Fibroblast of skin of left biceps (primary cell): Measurements from ENCODE around the gene PALMD.

Experiments
- DNase-seq, 2 experiments: peaks; one replicate each; pipeline ENCODE4 v3.0.0-alpha.2; 2013; ENCODE audit warnings: low read depth in 2 of 2

PALMD gene

DNA sequence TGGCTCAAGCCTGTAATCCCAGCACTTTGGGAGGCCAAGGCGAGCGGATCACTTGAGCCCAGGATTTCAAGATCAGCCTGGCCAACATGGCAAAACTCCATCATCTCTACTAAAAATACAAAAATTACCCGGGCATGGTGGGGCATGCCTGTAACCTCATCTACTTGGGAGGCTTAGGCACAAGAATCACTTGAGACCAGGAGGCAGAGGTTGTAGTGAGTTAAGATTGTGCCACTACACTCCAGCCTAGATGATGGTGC lies 12.0 kb downstream of the PALMD start:
- DNase-seq: no peak

- no peak for DNase-seq
Measured at GRCh38 chr1:99659755-99660210, 13.9 kb downstream of the PALMD start.

DNA sequence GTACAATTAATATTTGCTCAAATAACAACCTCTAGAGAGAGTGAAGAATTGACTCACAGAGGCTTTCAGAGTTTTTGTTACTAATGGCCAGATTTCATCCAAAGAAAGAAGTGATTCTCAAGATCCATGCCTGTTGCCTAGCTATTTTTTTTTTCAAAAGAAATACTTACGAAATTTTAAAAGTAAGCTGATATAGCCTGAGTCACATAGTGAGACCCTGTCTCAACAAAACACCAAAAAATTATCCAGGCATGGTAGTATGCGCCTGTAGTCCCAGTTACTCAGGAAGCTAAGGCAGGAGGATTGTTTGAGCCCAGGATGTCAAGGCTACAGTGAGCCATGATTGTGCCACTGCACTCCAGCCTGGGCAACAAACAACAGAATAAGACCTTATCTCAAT lies 14.6 kb downstream of the PALMD start:
- DNase-seq: no peak

DNA sequence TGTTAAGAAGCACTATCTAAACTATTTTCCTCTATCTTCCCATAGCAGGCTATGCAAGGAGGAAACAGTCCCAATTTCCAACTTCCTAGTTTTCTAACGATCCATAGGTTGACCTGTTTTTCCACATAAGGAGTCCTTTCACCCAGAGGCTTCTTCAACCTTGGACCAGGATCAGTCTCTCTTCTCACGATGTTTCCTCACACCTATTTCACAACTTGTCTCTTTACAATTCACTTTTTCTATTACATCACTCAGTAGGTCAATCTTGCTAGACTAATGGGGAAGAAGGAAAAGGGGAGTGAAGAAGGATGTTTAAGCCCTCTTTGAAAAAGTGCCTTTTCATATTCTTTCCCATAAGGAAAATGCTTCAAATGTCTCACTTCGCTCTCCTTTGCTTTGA lies 15.9 kb downstream of the PALMD start:
- DNase-seq: no peak

- DNase-seq: peak; percentile 51 to 55
Measured at GRCh38 chr1:99662539-99663080, 16.7 kb downstream of the PALMD start.

GRCh38 chr1:99663501-99663900 lies 17.6 kb downstream of the PALMD start:
- DNase-seq: no peak

DNA sequence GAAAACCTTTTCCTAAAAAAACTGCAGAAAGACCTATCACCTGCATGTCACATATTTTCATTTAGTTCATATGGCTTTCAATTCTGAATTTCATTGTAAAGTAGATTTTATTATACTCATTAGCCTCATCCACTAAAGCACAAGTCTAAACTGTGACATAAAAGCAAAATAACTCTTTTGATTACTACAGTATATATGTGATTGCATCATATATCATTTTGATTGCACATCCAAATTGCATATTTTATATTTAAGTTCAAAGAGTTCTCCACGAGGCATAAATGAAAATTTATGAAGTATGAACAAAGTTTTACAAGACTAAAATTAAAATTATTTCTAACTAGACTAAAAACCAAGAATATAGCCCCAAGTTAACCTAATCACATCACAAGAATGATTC lies 19.3 kb downstream of the PALMD start:
- DNase-seq: no peak

GRCh38 chr1:99669376-99669775 lies 23.5 kb downstream of the PALMD start:
- DNase-seq: no peak

- DNase-seq: no peak
Measured at GRCh38 chr1:99669821-99670220, 23.9 kb downstream of the PALMD start.

GRCh38 chr1:99670583-99670982 lies 24.7 kb downstream of the PALMD start:
- DNase-seq: no peak

GRCh38 chr1:99672038-99672437 lies 26.1 kb downstream of the PALMD start:
- DNase-seq: no peak

DNA sequence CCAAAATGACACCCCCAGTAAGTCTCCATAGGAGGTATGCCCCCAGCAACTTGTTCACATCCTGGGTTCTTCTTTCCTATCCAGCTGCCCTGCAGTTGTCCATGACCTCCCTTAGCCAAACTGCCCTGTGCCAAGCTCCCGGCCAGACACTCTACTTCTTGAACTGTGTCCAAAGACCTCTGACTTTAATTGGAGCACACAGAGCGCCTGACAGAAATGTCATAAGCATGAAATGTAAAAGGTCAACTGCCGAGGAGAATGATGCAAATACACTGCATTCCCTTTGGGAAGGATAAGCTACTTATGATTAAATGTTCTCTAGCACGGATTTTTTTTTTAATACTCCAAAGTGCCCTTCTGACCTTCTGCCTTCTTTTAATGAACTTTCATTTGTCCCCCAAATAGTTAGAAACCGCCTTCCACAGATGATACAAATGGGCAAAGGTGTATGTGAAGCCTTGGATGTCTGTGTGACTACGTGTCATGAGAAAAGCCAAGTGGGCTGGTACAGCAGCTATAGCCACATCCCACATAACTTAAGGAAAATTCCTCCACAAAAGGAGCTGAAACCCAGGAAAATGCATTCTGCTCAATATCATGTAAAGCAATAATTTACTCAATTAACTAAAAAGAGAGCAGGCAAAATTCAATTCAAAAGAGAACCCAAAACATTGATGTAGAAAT lies 26.8 kb downstream of the PALMD start:
- DNase-seq: no peak

DNA sequence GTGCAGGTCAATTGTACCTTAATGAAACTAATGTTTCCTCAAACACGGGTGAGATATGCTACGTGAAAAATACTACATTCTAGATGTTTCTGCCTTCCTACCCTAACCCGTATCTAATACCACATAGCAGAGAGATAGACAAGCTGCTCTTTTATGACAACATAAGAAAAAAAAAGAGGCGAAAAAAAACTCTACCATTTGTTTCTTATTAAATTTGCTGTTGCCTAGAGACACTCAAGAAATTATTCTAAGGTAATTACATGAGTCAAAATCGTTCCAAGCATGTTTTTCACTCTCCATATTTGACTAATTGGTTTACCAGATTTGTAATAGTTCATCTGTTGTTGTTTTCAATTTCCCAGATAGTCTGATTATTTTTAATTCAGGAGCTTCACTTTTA lies 27.4 kb downstream of the PALMD start:
- no peak for DNase-seq

DNA sequence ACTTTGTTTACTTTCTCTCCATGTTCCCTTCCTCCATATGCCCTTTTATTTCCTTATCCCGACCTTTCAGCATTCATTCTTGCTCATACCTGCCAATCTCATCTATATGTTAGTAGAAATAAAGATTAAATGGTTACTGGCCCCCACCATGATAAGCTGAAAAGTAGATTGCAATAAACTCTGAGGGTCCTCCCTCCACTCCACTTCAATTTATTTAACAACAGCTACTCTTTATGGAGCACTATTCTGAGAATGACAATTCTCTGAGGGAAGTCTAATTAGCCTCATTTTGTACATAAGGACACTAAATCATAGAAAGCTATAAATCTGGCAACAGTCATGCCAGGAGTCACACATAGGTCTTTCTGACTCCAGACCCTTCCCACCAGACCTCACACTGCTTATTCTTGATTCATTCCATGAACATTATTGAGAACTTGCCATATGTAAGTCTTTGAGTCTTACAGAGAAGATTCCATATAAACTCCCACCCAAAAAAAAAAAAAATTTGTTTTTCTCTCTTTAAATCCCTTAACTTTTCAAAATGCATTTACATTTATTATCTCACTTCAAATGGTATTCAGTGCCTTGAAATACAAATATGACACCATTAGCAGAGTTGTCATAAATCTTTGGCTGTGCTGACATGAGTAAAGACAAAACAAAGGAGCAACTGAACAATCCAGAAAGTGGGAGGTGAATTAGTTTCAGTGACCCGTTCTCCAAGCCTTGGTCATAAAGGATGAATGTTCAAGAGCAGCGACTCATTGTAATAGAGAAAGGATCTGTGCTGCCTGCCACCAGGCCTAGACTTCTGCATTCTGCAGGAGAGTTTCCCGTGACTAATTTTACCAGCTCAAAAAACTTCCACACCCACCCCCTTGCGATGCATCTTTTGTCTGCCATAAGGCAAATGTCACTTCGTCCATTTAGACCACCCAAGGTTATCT lies 28.5 kb downstream of the PALMD start:
- DNase-seq: no peak

DNA sequence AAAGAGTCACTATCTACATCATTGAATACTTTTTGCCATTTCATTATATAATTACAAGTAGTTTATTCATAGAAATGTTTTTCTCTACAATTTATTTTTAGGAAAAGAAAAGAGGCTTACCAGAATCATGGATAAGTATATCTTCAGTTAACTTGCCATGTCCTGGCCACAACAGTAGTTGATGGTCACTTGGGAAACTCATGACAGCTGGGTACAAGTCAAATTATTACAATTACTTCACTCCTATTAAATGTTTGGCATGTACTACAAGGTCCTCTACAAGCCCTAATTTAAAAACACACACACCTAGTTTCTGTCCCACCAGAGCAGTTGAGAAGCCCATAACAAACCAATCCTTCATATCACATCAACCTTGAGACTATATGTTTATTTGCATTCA lies 29.4 kb downstream of the PALMD start:
- DNase-seq: no peak

- no peak for DNase-seq
Measured at GRCh38 chr1:99675994-99676393, 30.1 kb downstream of the PALMD start.

DNA sequence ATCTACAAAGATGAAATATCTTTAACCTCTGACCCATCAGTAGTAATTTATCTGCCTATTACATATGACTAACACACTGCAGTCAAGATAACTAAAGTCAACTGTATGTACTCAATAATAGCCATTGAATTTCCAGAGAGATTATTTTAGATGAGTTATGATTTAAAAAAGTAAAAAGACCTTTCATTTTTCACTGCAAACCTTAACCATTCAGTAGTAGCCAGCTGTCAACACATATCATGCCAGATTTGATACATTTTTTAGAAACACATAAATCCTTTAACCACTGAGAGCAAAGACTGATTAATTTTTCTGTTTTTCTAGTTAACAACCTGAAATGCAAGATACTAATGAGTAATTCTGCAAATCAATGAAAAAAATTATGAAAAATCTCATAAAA lies 31.0 kb downstream of the PALMD start:
- no peak for DNase-seq

GRCh38 chr1:99677416-99677815 lies 31.5 kb downstream of the PALMD start:
- no peak for DNase-seq

GRCh38 chr1:99680270-99680669 lies 34.4 kb downstream of the PALMD start:
- DNase-seq: no peak

DNA sequence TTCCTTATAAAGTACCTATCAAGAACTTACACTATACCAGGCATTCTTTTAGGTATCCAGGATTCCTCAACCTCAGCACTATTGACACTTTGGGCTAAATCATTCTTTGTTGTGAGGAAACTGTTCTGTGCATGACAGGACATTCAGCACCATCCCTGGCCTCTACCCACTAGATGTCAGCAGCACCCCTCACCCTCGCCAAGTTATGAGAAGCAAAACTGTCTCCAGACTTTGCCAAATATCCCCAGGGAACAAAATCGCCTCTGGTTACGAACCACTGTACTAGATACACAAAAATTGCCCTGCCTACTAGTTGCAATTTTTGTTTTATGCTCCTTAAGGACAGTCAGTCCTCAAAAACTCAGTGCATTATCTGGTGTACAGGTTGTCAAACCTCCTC lies 35.7 kb downstream of the PALMD start:
- DNase-seq: no peak

DNA sequence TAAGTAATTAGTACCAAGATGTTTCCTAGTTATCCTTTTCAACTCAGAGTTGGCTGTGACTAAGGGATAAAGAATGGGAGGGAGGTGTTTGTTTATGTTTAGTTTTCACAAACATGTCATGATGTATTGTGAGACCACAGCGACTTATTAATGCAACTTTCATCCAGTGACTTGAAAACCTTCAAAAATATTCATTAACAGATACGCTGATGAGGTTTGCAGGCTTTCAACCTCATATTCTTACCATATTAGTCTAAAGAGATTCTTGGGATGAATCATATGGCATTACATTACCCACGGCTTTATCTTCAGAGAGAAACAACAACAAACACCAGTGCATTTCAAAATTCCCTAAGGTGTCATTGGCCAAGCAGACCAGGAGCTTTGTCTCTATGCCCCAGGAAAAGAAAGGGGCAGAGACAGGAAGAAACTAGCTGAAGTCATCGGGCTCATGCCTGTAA lies 36.4 kb downstream of the PALMD start:
- no peak for DNase-seq

- no peak for DNase-seq
Measured at GRCh38 chr1:99685516-99686180, 39.7 kb downstream of the PALMD start.
